Testis (tissue), 2 donors: ENCODE data around the gene MDM4.

Source experiments
- POLR2A ChIP-seq: fragments of 450-650 bp; IDR thresholded peaks from one replicate; pipeline ENCODE4 v1.6.1; 2017; ENCODE audit warnings: antibody characterized with exemption, mild to moderate bottlenecking, moderate library complexity
- TF ChIP-seq, protein P1 (sequence below), 3 experiments: fragments of 450-650 bp in 2 of 3; fragments of 200-600 bp in 1 of 3; sonication (generic) in 1 of 3; IDR thresholded peaks; one replicate each; pipeline ENCODE4 v1.5.1; 2016 to 2019; ENCODE audit warnings: antibody characterized with exemption in 3 of 3, mild to moderate bottlenecking in 2 of 3, moderate library complexity in 1 of 3

DNA sequence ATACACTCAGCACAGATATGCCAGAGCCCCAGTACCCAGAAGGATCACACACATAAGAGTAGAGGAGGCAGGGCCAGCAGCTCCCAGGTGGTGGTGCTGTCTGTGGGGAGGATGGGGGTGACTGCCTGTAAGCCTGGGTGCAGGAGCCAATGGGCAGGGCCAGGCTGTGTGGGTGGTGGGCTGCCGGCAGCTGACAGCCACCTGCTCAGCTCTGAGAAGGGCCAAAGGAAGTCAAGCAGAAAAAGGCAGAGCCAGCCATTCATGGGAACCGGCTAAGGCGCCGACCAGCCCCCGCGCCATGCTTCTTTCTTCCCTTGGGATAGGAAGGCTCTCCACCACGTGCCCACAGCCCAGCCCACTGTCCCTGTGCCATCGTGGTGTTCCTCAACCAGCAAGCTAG, 35.7 kb upstream of the MDM4 start:
- TF ChIP-seq, protein P1, sequence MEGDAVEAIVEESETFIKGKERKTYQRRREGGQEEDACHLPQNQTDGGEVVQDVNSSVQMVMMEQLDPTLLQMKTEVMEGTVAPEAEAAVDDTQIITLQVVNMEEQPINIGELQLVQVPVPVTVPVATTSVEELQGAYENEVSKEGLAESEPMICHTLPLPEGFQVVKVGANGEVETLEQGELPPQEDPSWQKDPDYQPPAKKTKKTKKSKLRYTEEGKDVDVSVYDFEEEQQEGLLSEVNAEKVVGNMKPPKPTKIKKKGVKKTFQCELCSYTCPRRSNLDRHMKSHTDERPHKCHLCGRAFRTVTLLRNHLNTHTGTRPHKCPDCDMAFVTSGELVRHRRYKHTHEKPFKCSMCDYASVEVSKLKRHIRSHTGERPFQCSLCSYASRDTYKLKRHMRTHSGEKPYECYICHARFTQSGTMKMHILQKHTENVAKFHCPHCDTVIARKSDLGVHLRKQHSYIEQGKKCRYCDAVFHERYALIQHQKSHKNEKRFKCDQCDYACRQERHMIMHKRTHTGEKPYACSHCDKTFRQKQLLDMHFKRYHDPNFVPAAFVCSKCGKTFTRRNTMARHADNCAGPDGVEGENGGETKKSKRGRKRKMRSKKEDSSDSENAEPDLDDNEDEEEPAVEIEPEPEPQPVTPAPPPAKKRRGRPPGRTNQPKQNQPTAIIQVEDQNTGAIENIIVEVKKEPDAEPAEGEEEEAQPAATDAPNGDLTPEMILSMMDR (IDR thresholded peaks at IDR 0.05): no peak
- no peak for TF ChIP-seq POLR2A
